Breast epithelium (tissue), 3 donors: Measurements from ENCODE around the gene UBXN7.

Source experiments
- CTCF ChIP-seq, 3 donors: fragments of 450-650 bp; IDR thresholded peaks; one replicate each; pipeline ENCODE4 v1.5.1; 2016 to 2017; ENCODE audit warnings: antibody characterized with exemption in 3 of 3, mild to moderate bottlenecking in 3 of 3, moderate library complexity in 3 of 3
- POLR2A ChIP-seq: fragments of 450-650 bp; IDR thresholded peaks from one replicate; pipeline ENCODE4 v1.6.1; 2016; ENCODE audit warnings: antibody characterized with exemption, mild to moderate bottlenecking, moderate library complexity

GRCh38 chr3:196339044-196339443, 93.2 kb downstream of the UBXN7 start:
- TF ChIP-seq CTCF (IDR thresholded peaks at IDR 0.05) = no peak
- no peak for TF ChIP-seq POLR2A
